GM21447 (cell line): Measurements from ENCODE around the gene SLC12A3.

Experiments used
- ATAC-seq: cut with Tn5 transposase; IDR thresholded peaks from one replicate; pipeline ENCODE4 v1.9.1; 2021; ENCODE audit not compliant: unreplicated experiment

SLC12A3 gene

DNA sequence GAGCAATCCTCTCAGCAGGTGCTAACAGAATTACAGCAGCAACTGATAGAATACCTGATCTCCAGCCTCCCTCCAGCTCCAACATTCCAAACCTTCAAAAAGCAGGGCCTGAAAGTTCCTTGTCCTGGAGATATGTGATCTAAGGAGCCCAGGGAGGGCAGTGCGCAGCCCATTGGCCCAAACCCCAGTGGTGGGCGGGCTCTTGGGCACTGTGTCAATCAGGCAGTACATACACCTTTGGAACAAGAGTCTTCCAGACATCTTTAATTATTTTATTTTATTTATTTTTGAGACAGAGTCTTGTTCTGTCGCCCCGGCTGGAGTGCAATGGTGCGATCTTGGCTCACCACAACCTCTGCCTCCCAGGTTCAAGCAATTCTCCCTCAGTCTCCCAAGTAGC lies 24.2 kb downstream of the SLC12A3 start:
- no peak for ATAC-seq

DNA sequence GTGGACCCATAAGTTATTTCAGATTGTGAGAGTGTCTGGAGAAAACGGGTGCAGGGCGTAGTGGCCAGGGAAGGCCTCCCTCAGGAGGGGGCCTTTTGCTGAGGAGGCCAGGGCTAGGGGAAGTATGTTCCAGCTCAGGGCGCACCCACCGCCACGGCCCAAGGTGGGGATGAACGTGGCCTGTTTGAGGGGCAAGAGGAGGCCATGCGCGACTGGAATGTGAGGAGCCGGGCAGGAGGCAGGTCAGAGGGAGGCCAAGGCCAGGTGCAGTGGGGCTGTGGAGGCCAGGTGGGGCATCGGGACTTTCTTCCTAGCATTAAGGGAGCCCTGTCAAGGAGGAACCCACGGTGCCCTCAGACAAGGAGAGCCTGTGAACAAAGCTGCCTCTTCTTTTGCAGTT lies 26.7 kb downstream of the SLC12A3 start:
- ATAC-seq = no peak

DNA sequence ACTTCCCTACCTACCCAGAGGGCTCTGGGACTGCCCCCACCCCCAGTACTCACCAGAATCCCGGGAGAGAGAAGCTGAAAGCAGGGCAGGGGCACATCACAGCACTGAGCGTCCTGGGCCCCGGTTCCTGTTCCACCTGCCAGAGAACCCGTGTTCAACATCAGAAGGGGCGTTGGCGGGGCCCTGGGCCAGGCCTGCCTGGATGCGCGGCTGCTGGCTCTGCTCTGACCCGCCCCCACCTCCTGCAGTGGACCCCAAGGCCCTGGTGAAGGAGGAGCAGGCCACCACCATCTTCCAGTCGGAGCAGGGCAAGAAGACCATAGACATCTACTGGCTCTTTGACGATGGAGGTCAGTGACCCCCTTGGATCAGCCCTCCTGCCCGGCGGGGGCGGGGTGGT lies 27.7 kb downstream of the SLC12A3 start:
- ATAC-seq = no peak

DNA sequence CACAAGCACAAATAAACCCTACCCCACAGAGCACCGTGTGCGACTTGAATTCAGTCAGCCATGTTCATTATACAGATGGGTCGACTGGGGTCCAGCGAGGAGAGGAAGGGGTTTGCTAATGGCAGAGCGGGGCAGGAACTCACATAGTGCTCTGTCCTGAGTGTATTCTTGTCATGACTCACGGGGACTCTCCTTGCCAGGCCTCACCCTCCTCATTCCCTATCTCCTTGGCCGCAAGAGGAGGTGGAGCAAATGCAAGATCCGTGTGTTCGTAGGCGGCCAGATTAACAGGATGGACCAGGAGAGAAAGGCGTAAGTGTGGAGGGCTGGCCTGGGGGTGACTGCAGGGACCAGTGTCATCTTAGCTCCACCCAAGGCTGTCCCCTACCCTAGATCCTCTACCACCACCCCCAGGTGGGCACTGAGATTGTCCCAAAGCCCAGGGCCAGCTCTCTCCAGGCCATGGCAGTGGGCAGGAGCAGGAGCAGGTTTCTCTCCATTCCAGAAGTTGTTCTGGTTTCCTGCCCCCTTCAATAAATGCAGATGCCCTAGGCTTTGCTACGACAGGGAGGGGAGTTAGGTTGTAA lies 29.4 kb downstream of the SLC12A3 start:
- no peak for ATAC-seq

DNA sequence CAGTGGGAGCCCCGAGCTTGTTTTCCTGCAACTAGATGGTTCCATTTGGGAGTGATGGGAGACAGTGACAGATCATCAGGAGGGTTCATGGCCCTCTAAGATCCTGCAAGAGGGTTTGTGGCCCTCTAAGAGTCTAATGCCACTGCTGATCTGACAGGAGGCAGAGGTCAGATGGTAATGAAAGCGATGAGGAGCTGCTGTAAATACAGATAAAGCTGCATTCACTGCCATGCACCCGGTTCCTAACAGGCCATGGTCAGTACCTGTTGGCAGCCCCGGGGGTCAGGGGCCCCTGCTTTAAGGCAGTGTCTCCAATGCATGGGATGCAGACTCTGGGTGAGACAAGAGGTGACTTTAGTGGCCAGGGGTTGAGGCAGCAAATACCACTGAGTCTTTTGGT lies 30.8 kb downstream of the SLC12A3 start:
- no peak for ATAC-seq

DNA sequence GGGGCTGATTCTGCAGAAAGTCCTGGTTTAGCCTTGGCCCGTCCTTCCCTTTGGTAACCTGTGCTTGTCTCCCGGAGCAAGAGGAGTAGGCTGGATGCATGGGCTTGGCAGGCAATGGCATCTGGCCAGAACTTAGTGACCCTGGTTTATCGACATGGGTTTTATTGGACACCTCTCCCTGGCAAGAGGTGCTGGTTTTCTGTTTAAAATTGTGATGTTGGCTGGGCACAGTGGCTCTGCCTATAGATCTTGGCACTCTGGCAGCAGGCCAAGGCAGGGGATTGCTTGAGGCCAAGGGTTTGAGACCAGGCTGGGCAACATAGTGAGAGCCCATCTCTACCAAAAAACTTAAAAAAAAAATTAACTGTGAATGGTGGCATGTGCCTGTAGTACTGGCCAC lies 31.2 kb downstream of the SLC12A3 start:
- ATAC-seq = no peak

DNA sequence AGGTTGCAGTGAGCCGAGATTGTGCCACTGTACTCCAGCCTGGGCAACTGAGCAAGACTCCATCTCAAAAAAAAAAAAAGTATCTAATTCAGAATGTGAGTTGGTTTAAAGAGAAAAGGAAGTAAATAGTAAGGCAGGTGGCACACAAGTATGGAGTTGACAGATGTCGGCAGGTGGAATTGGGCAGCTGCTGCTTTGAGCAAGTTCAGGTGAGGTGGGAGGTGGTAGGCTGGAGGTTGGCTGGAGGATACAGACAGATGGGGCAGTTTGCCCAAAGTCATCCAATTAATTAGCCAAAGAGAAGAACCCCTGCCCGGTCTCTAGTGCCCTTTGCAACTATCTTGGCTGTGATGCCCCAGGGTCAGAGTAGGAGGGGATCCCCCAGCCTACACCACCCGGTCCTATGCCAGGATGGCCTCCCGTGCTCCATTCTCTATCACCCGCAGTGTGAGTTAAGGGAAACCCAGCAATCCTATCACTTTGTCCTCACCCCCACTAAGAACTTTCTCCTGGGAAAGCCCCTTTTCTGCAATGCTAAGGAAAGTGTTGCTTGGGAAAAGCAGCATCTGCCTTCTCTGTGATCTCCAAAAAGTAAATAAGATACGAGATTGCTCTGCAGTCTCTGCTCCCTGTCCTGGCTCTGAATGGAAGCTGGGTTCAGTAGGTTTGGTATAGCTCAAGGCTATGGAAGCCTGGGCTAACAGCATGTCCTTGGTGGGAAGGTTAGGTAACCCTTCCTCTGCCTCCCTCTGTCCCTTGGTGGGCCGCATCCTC lies 32.2 kb downstream of the SLC12A3 start:
- ATAC-seq = no peak

DNA sequence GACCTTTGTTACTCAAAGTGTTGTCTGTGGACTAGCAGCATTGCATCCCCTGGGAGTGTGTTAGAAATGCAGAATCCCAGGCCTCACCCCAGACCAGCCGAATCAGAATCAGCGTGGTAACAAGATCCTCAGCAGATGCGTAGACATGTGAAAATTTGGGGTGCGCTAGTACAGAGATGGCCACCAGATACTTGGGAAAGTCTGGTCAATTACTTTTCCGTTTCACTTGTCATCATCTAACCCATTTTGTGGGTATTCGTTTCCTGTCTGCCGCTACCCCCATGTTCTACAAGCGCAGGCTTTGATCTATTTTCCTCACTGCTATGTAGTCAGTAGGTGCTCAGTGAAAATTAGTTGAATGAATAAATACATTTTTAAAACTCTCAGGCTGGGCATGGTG lies 33.8 kb downstream of the SLC12A3 start:
- peak; percentile 84 for ATAC-seq

DNA sequence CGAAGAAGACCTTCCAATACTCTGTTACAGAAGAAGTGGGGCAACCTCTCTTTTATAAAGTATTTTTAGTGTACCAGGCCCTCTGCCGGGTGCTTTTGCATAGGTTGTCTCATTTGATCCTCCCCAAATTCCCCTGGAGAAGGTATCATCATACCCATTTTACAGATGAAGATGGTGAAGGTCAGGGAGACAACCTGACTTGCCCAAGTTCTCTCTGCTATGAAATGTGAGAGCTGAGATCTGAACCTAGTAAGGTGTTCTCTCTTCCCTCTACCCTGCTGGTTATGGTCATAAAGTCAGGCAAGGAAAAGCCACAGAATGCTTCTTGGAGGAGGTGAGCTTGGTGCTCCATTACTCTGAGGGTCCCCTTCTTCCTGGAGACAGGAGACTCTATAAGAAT lies 38.9 kb downstream of the SLC12A3 start:
- no peak for ATAC-seq

DNA sequence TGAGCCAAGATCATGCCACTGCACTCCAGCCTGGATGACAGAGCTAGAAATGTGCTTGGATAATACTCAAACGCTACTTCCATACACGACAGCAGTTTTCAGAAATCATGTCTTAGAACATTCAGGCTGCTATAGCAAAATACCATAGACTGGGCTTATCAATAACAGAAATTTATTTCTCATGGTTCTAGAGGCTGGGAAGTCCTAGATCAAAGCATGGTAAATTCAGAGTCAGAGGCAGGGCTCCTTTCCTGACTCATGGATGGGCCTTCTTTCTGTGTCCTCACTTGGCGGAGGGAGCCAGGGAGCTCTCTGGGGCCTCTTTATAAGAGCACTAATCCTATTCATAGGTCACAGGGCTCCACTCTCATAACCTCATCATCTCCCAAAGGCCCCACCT lies 42.4 kb downstream of the SLC12A3 start:
- ATAC-seq = no peak

DNA sequence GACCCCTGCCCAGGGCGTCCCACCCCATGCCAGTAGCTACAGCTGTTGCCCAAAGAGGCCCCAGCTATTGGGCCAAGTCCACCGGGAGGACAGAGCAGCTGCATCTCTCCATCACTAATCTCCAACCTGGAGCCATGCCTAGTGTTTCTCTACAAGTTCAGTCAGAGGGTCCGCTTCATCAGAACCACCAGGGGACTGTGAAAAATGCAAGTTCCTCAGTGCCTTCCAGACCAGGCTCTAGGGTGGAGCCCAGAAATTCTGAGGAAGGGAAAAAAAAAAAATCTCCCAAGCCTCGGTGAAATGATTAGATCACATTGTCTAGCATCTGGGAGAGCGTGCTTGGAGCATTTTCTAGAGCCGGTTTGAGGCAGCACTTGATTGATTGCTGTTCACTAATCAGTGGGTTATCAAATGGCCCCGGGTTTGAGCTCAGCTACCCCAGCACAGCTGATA lies 44.5 kb downstream of the SLC12A3 start:
- ATAC-seq = no peak

DNA sequence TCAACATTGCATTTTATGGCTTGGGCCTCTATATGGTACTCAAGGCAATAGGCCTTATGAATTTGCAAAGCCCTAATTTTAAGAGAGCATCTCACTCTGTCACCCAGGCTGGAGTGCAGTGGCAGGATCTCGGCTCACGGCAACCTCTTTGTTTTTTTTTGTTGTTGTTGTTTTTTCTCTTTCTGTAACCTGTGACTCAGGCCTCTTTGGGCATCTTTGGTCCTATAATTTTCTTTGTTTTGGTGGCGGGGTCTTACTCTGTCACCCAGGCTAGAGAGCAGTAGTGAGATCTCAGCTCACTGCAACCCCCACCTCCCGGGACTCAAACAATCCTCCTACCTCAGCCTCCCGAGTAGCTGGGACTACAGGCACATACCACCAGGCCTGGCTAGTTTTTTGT lies 45.1 kb downstream of the SLC12A3 start:
- ATAC-seq = no peak

DNA sequence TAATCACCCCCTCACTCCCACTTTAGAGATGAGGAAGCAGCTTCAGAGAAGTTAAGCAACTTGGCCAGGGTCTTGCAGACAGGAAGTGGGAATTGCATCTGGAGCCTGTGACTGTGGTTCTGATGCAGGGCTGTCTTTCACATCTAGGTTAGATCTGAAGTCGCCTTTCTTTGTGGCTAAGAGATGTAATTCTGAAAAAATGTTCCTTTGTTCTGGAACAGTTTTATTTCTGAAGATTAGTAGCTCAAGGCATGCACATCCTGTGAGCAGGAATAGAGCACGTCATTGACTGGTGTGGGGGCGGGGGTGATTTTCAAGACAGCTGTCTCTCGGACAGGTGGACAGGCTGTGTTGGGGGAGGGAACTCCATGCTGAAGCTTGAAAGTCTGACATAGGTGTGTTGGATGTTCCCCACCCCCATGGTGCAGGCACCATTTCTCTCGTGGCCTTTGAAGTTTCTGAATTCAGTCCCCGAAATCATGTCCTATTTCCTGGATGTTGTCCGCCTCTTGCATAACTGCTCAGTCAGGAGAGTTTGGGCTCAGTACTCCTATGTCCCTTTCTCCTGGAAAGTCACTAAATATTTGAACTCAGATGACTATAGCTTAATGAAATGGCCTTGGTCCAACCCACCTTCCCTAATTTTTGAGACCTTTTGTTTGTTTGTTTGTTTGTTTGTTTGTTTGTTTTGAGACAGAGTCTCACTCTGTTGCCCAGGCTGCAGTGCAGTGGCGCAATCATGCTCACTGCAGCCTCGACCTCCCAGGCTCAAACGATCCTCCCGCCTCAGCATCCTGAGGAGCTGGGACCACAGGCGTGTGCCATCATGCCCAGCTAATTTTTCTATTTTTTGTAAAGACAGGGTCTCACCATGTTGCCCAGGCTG lies 45.9 kb downstream of the SLC12A3 start:
- ATAC-seq = no peak

DNA sequence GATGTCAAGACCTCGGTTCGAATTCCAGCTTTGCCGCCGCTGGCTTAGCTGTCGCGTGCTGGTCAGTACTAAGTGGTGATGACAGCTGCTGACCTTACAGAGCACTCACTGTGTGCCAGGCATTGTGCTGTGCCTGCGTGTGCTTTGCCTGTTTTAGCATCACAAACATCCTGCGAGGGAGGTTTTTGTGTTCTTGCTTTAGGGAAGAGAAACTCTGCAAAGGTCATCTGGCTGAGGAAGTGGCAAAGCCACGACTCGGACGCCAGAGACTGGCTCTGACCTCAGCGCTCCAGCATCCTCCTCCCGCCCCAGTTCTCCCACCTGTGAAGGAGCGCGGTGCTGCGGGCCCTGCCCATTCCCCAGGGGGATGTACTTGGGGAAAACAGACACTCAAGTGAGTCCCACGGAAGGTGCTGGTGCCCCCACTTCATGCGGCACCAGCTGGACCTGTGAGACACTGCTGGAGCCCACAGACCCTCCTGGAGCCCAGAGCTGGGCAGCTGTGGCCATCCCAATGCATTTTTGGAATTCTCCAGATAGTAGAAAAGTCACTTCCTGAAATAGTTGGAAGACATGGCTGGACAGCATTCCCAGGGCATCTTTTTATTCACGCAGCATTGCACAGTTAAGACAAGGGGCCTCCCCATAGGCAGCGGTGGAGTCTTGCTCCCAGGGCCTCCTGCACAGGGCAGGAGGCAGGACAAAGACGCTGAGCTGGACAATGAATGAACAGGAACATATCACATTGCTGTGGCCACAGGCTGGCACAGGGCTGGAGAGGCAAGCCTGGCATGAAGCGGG lies 47.0 kb downstream of the SLC12A3 start:
- ATAC-seq = peak; percentile 69

DNA sequence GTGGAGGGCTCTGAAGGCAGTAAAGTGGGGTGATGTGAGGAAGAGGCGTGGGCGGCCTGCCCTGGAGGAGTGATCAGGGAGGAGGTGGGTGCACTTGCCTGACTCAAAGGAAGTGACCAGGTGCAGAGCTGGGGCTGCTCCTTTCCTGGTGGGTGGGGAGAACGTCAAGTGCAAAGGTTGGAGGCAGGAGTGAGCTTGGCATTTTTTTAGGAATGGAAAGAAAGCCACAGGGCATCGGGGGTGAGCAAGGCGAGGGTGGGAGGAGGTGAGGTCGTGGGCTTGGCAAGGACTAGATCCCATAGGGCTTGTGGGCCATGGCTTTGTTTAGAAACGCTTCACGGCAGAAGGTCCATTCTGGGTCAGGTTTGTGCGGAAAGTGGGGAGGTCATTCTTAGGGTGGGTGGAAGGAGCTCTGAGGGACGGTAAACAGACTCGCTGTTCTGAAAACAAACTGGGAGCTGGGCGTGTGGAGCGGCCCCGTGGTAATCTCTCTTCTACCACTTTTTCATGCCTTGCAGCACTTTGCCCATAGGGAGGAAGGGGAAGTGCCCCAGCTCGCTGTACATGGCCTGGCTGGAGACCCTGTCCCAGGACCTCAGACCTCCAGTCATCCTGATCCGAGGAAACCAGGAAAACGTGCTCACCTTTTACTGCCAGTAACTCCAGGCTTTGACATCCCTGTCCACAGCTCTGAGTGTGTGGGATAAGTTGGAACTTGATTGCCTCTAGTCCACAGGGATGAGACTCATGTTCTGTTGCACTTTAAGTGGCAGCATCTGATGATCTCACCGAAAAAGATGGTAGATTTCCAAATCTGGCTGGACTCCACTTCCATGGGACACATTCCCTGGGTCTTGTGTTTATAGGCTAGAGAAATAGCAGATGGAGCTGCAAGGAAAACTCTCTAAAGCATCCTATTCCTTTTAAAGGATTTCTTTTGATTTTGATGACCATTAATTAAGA lies 48.0 kb downstream of the SLC12A3 start:
- ATAC-seq = no peak

DNA sequence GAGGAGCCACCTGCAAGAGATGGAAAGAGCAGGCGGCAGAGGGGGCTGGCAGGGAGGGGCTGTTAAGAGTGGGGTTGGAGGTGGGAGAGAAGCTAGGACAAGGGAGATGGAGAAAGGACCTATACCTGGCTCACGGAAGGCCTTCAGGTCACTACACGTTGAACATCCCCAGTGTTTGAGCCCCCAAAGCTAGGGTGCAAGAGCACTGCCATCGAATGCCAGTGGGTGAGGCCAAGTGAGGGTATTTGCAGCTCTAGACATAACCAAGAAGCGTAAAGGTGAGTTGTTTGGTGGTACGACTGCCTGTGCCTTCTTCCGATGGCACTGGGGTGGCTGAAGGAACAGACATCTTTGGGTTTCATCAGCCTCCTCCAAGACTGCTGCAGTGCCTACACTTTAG lies 49.9 kb downstream of the SLC12A3 start:
- ATAC-seq = no peak

DNA sequence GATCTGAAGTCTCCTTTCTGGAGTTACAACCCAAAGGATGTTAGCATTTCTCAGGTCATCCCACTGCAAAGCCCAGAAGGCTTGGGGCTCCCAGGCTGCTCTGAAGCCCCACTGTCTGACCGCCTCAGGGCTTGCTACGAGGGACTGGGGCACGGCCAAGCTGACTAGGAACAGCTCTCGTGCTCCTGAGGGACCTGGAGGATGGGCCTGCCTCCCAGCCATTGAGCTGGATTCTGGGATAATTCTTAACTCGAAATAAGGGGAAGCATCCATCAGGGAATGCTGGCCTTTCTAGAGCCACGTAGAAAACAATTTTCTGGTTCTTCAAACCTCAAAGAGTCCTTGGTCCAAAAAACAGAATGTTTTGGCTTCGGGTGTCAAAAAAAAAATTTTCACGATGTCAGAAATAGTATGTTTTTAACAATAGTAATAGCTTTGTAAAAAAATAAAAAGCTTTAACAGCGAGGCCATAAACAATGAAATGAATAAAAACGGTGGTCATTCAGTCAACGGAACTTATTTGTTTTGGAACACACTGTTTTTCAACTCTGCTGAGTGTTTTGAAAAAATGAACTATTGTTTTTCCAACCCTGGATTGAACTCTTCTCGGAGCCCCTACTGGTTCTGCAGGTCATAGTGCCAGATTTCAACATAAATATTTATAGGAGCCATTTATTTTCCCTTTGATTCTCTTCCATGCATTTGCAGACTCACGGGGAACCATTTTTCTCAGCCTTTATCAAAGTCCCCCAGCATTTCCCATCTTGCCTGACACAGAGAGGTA lies 50.5 kb downstream of the SLC12A3 start:
- ATAC-seq = no peak

DNA sequence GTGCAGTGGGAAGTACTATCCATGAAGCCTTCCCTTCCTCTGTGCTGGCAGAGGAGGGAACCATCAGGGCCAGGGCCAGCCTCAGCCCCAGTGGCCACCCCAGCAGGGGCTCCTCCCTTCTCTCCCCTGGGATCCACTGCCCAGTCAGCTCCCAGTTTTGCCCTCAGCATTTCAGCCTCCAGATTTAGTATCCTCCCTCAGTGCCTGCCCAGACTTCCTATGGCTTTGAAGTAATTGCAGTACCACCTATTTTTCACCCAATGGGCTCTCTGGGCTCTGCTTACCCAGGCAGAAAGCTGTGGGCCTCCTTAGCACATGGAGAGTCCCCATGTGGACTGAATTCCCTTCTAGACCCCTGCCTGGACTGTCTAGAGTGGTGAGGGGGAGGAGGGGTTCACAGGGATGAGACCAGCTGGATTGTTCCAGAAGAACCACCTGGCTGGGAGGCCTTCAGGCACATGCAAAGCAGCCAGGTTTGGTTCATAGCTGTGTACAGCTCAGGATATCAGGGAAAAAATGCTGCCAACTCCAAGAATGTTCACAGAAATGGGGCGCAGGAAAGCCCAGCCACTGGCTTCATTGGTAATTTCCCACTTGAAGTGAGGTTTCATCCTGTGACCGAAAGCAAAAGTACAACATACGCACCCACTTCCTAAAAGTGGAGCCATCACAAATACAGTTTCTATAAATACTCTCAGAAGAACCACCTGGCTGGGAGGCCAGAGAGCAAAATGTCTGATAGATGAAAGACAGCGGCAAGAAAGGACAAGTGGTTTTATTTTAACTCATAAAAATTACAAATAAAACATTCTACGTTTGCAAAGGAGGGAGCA lies 51.8 kb downstream of the SLC12A3 start:
- ATAC-seq = peak; percentile 81
